ENCODE results near the gene GSG1L. TPM values are rescaled to one million over a fixed set of nuclear protein-coding genes. Genes with fewer than 3 reads are reported as not detected.

The GSG1L gene
- total and polyA plus RNA-seq, 2 experiments from 2014 or later: not detected

GRCh38 chr16:28010671-28011070, 52.8 kb downstream of the GSG1L start:
- Histone ChIP-seq H3K36me3 (replicated peaks; ENCODE audit: insufficient read depth, low read depth) (no peaks in the 10 kb centered on the region), H3K79me2 (no peaks in the 10 kb centered on the region), H4K20me1 (ENCODE audit: insufficient read depth, poor library complexity, severe bottlenecking) (no peaks in the 10 kb centered on the region), H3K27me3 (no peaks in the 10 kb centered on the region), H2AFZ (no peak overlapping the region), H3K4me2 (no peak overlapping the region), H3K4me1 (ENCODE audit: insufficient read depth) (no peaks in the 10 kb centered on the region), H3K4me3 (no peak overlapping the region), H3K9me2 (replicated peaks; ENCODE audit: insufficient read depth) (no peaks in the 10 kb centered on the region), H3K27ac (no peak overlapping the region), H3K9me3 (ENCODE audit: low read depth) (no peaks in the 10 kb centered on the region)
- TF ChIP-seq EZH2phosphoT487 (IDR thresholded peaks at IDR 0.05; ENCODE audit: low read depth, severe bottlenecking, unreplicated experiment): no peak
- TF ChIP-seq CTCF (IDR thresholded peaks at IDR 0.05; ENCODE audit: poor library complexity): no peak
- no peak for TF ChIP-seq EZH2 (IDR thresholded peaks at IDR 0.05; ENCODE audit: borderline replicate concordance)
- 78% methylated on average over 9 of the region's 9 CpGs for WGBS (ENCODE audit: low lambda C conversion rate, missing lambda C conversion rate)
- no peak for DNase-seq (ENCODE audit: low spot score)

GRCh38 chr16:28009586-28010373, 53.7 kb downstream of the GSG1L start:
- Histone ChIP-seq H3K4me3 (no peak overlapping the region), H3K27ac (no peak overlapping the region), H3K4me1 (ENCODE audit: insufficient read depth) (no peaks in the 10 kb centered on the region), H3K79me2 (no peaks in the 10 kb centered on the region), H2AFZ (no peak overlapping the region), H3K36me3 (replicated peaks; ENCODE audit: insufficient read depth, low read depth) (no peaks in the 10 kb centered on the region), H3K27me3 (no peaks in the 10 kb centered on the region), H4K20me1 (ENCODE audit: insufficient read depth, poor library complexity, severe bottlenecking) (no peaks in the 10 kb centered on the region), H3K9me2 (replicated peaks; ENCODE audit: insufficient read depth) (no peaks in the 10 kb centered on the region), H3K4me2 (no peak overlapping the region), H3K9me3 (ENCODE audit: low read depth) (no peaks in the 10 kb centered on the region)
- 77% methylated on average over 17 of the region's 17 CpGs for WGBS (ENCODE audit: low lambda C conversion rate, missing lambda C conversion rate)
- TF ChIP-seq EZH2 (IDR thresholded peaks at IDR 0.05; ENCODE audit: borderline replicate concordance): no peak
- TF ChIP-seq CTCF (IDR thresholded peaks at IDR 0.05; ENCODE audit: poor library complexity): no peak
- no peak for TF ChIP-seq EZH2phosphoT487 (IDR thresholded peaks at IDR 0.05; ENCODE audit: low read depth, severe bottlenecking, unreplicated experiment)
- DNase-seq (ENCODE audit: low spot score): no peak

GRCh38 chr16:28003923-28004322, 59.6 kb downstream of the GSG1L start:
- no peaks in the 10 kb centered on the region for H4K20me1 ChIP-seq (ENCODE audit: insufficient read depth, poor library complexity, severe bottlenecking)
- WGBS (ENCODE audit: low lambda C conversion rate, missing lambda C conversion rate): 84% methylated on average over 9 of the region's 9 CpGs
- no peak for DNase-seq (ENCODE audit: low spot score)
- TF ChIP-seq EZH2phosphoT487 (IDR thresholded peaks at IDR 0.05; ENCODE audit: low read depth, severe bottlenecking, unreplicated experiment) (no peak), CTCF (IDR thresholded peaks at IDR 0.05; ENCODE audit: poor library complexity) (no peak), EZH2 (IDR thresholded peaks at IDR 0.05; ENCODE audit: borderline replicate concordance) (no peak)
- H2AFZ ChIP-seq: no peak overlapping the region
- H3K79me2 ChIP-seq: no peaks in the 10 kb centered on the region
- H3K27ac ChIP-seq: no peak overlapping the region
- H3K4me1 ChIP-seq (ENCODE audit: insufficient read depth): no peaks in the 10 kb centered on the region
- H3K27me3 ChIP-seq: no peaks in the 10 kb centered on the region
- H3K4me3 ChIP-seq: no peak overlapping the region
- no peaks in the 10 kb centered on the region for H3K9me2 ChIP-seq (replicated peaks; ENCODE audit: insufficient read depth)
- no peaks in the 10 kb centered on the region for H3K9me3 ChIP-seq (ENCODE audit: low read depth)
- no peaks in the 10 kb centered on the region for H3K36me3 ChIP-seq (replicated peaks; ENCODE audit: insufficient read depth, low read depth)
- H3K4me2 ChIP-seq: no peak overlapping the region
